HEK293 (cell line): ENCODE measurements around the gene DPM2.

Experiments used
- BCL11A ChIP-seq: fragments of 450-650 bp; formaldehyde crosslinking; IDR thresholded peaks from 2 replicates; pipeline ENCODE4 v1.5.1; 2016; ENCODE audit warnings: low read depth, missing biosample characterization, missing genetic modification characterization
- KLF1 ChIP-seq: fragments of 450-650 bp; formaldehyde crosslinking; IDR thresholded peaks from 2 replicates; pipeline ENCODE4 v1.5.1; 2016; ENCODE audit warnings: missing biosample characterization, missing genetic modification characterization
- KLF7 ChIP-seq: fragments of 450-650 bp; formaldehyde crosslinking; IDR thresholded peaks from 2 replicates; pipeline ENCODE4 v1.5.1; 2016; ENCODE audit warnings: missing biosample characterization, missing genetic modification characterization, borderline replicate concordance
- SETDB1 ChIP-seq: IDR thresholded peaks from one replicate; pipeline ENCODE4 v1.6.1; 2017; ENCODE audit warnings: mild to moderate bottlenecking, low read length, moderate library complexity, mixed read lengths; ENCODE audit not compliant: insufficient read length
- SP3 ChIP-seq: fragments of 450-650 bp; formaldehyde crosslinking; IDR thresholded peaks from 2 replicates; pipeline ENCODE4 v1.5.1; 2016; ENCODE audit warnings: missing biosample characterization, missing genetic modification characterization
- WT1 ChIP-seq: fragments of 450-650 bp; formaldehyde crosslinking; IDR thresholded peaks from 2 replicates; pipeline ENCODE4 v1.5.1; 2016; ENCODE audit warnings: missing biosample characterization, missing genetic modification characterization
- ZFHX2 ChIP-seq: fragments of 450-650 bp; formaldehyde crosslinking; conservative IDR thresholded peaks from 2 replicates; pipeline ENCODE4 v1.5.1; 2016; ENCODE audit warnings: missing biosample characterization, missing genetic modification characterization
- ZNF132 ChIP-seq: fragments of 450-650 bp; formaldehyde crosslinking; IDR thresholded peaks from 2 replicates; pipeline ENCODE4 v1.5.1; 2017; ENCODE audit warnings: missing biosample characterization, missing genetic modification characterization, borderline replicate concordance
- ZNF133 ChIP-seq: fragments of 450-650 bp; formaldehyde crosslinking; IDR thresholded peaks from 2 replicates; pipeline ENCODE4 v1.5.1; 2016; ENCODE audit warnings: missing biosample characterization, missing genetic modification characterization
- ZNF169 ChIP-seq: fragments of 450-650 bp; formaldehyde crosslinking; IDR thresholded peaks from 2 replicates; pipeline ENCODE4 v1.5.1; 2016; ENCODE audit warnings: missing biosample characterization, missing genetic modification characterization
- ZNF214 ChIP-seq: fragments of 450-650 bp; formaldehyde crosslinking; IDR thresholded peaks from 2 replicates; pipeline ENCODE4 v1.5.1; 2017; ENCODE audit warnings: missing biosample characterization, mild to moderate bottlenecking, missing genetic modification characterization, borderline replicate concordance
- ZNF324 ChIP-seq: fragments of 450-650 bp; formaldehyde crosslinking; IDR thresholded peaks from 2 replicates; pipeline ENCODE4 v1.5.1; 2016; ENCODE audit warnings: missing biosample characterization, missing genetic modification characterization
- ZNF416 ChIP-seq: fragments of 450-650 bp; formaldehyde crosslinking; IDR thresholded peaks from 2 replicates; pipeline ENCODE4 v1.5.1; 2016; ENCODE audit warnings: missing biosample characterization, missing genetic modification characterization
- ZNF433 ChIP-seq: fragments of 450-650 bp; formaldehyde crosslinking; IDR thresholded peaks from 2 replicates; pipeline ENCODE4 v1.5.1; 2016; ENCODE audit warnings: missing biosample characterization, missing genetic modification characterization, low read depth
- ZNF501 ChIP-seq: fragments of 450-650 bp; formaldehyde crosslinking; IDR thresholded peaks from 2 replicates; pipeline ENCODE4 v1.5.1; 2016; ENCODE audit warnings: missing biosample characterization, missing genetic modification characterization
- ZNF626 ChIP-seq: fragments of 450-650 bp; sonication (Bioruptor Pico); formaldehyde crosslinking; IDR thresholded peaks from 2 replicates; pipeline ENCODE4 v1.5.1; 2018; ENCODE audit warnings: missing biosample characterization, missing genetic modification characterization, inconsistent platforms
- ZNF843 ChIP-seq: fragments of 450-650 bp; formaldehyde crosslinking; IDR thresholded peaks from 2 replicates; pipeline ENCODE4 v1.5.1; 2016; ENCODE audit warnings: missing biosample characterization, missing genetic modification characterization
- TF ChIP-seq, protein P1 (sequence below): fragments of 450-650 bp; formaldehyde crosslinking; IDR thresholded peaks from 2 replicates; pipeline ENCODE4 v1.5.1; 2016; ENCODE audit warnings: missing biosample characterization, missing genetic modification characterization
- TF ChIP-seq, protein P2 (sequence below): fragments of 450-650 bp; formaldehyde crosslinking; IDR thresholded peaks from 2 replicates; pipeline ENCODE4 v1.5.1; 2016; ENCODE audit warnings: missing biosample characterization, missing genetic modification characterization
- TF ChIP-seq, protein P3 (sequence below): fragments of 450-650 bp; formaldehyde crosslinking; IDR thresholded peaks from 2 replicates; pipeline ENCODE4 v1.5.1; 2016; ENCODE audit warnings: missing biosample characterization, missing genetic modification characterization
- TF ChIP-seq, protein P4 (sequence below): fragments of 450-650 bp; formaldehyde crosslinking; IDR thresholded peaks from 2 replicates; pipeline ENCODE4 v1.5.1; 2016; ENCODE audit warnings: missing biosample characterization, missing genetic modification characterization
- TF ChIP-seq, protein P5 (sequence below): fragments of 450-650 bp; formaldehyde crosslinking; conservative IDR thresholded peaks from 2 replicates; pipeline ENCODE4 v1.5.1; 2016; ENCODE audit warnings: low read depth, missing biosample characterization, missing genetic modification characterization
- TF ChIP-seq, protein P6 (sequence below): fragments of 450-650 bp; formaldehyde crosslinking; conservative IDR thresholded peaks from 2 replicates; pipeline ENCODE4 v1.5.1; 2016; ENCODE audit warnings: low read depth, missing biosample characterization, missing genetic modification characterization

Gene DPM2

DNA sequence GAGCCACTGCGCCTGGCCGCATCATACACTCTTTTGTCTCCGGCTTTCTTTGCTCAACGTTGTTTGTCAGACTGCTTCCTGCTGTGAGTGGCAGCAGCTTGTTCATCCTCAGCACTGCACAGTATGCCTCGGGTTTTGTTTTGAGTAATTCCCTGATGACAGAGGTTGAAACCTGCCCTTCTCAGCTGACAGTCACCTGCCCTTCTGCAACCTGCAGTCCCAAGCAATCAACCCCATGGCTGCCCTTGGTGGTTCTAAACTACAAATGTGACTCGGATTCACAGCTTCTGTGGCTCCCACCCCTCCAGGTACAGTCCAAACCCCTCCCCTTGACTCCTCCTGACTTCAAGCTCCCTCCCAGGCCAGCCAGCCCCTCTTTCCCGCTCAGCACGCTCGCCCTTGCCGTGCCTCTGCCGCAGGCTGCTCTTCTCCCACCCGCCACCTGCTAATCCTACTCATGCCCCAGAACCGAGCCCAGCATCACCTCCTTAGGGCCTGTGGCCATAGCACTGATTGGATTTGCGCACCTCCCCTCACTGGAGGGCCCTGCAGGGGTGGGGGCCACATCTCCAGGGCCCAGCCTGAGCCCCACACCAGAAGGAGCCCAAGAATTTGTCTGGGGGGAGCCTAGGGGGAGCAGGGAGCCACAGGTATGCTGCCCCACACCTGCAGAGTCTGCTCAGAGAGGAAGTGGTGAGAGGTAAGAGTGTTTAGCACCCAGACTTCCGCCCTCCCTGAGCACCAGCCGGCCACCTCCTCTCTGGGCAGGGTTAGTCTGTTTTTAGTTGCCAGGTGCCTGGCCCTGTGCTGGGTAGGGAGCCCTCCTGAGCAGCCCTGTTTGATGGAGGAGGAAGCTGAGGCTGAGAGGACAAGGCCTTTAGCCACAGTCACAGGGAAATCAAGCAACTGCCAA lies 33.0 kb upstream of the DPM2 start (continued):
- TF ChIP-seq, protein P1, sequence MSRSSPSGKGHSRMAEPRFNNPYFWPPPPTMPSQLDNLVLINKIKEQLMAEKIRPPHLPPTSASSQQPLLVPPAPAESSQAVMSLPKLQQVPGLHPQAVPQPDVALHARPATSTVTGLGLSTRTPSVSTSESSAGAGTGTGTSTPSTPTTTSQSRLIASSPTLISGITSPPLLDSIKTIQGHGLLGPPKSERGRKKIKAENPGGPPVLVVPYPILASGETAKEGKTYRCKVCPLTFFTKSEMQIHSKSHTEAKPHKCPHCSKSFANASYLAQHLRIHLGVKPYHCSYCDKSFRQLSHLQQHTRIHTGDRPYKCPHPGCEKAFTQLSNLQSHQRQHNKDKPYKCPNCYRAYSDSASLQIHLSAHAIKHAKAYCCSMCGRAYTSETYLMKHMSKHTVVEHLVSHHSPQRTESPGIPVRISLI (tag by site-specific recombination): no peak
- TF ChIP-seq ZNF133 (tag by site-specific recombination) (no peak), WT1 (no peak), ZFHX2 (no peak), ZNF169 (tag by site-specific recombination) (no peak), ZNF433 (tag by site-specific recombination) (no peak), SP3 (tag by site-specific recombination) (no peak), ZNF132 (tag by site-specific recombination) (no peak), ZNF416 (no peak), ZNF626 (tag by site-specific recombination) (no peak), SETDB1 (no peak), KLF7 (no peak), ZNF324 (tag by site-specific recombination) (no peak), ZNF843 (tag by site-specific recombination) (no peak), ZNF214 (no peak), BCL11A (tag by site-specific recombination) (no peak), ZNF501 (tag by site-specific recombination) (no peak), KLF1 (tag by site-specific recombination) (no peak)
- TF ChIP-seq, protein P2, sequence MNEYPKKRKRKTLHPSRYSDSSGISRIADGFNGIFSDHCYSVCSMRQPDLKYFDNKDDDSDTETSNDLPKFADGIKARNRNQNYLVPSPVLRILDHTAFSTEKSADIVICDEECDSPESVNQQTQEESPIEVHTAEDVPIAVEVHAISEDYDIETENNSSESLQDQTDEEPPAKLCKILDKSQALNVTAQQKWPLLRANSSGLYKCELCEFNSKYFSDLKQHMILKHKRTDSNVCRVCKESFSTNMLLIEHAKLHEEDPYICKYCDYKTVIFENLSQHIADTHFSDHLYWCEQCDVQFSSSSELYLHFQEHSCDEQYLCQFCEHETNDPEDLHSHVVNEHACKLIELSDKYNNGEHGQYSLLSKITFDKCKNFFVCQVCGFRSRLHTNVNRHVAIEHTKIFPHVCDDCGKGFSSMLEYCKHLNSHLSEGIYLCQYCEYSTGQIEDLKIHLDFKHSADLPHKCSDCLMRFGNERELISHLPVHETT (tag by site-specific recombination): no peak
- TF ChIP-seq, protein P3, sequence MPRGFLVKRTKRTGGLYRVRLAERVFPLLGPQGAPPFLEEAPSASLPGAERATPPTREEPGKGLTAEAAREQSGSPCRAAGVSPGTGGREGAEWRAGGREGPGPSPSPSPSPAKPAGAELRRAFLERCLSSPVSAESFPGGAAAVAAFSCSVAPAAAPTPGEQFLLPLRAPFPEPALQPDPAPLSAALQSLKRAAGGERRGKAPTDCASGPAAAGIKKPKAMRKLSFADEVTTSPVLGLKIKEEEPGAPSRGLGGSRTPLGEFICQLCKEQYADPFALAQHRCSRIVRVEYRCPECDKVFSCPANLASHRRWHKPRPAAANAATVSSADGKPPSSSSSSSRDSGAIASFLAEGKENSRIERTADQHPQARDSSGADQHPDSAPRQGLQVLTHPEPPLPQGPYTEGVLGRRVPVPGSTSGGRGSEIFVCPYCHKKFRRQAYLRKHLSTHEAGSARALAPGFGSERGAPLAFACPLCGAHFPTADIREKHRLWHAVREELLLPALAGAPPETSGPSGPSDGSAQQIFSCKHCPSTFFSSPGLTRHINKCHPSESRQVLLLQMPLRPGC (tag by site-specific recombination): no peak
- TF ChIP-seq, protein P4, sequence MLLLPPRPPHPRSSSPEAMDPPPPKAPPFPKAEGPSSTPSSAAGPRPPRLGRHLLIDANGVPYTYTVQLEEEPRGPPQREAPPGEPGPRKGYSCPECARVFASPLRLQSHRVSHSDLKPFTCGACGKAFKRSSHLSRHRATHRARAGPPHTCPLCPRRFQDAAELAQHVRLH (tag by site-specific recombination): no peak
- TF ChIP-seq, protein P5, sequence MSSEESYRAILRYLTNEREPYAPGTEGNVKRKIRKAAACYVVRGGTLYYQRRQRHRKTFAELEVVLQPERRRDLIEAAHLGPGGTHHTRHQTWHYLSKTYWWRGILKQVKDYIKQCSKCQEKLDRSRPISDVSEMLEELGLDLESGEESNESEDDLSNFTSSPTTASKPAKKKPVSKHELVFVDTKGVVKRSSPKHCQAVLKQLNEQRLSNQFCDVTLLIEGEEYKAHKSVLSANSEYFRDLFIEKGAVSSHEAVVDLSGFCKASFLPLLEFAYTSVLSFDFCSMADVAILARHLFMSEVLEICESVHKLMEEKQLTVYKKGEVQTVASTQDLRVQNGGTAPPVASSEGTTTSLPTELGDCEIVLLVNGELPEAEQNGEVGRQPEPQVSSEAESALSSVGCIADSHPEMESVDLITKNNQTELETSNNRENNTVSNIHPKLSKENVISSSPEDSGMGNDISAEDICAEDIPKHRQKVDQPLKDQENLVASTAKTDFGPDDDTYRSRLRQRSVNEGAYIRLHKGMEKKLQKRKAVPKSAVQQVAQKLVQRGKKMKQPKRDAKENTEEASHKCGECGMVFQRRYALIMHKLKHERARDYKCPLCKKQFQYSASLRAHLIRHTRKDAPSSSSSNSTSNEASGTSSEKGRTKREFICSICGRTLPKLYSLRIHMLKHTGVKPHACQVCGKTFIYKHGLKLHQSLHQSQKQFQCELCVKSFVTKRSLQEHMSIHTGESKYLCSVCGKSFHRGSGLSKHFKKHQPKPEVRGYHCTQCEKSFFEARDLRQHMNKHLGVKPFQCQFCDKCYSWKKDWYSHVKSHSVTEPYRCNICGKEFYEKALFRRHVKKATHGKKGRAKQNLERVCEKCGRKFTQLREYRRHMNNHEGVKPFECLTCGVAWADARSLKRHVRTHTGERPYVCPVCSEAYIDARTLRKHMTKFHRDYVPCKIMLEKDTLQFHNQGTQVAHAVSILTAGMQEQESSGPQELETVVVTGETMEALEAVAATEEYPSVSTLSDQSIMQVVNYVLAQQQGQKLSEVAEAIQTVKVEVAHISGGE (tag by site-specific recombination): no peak
- TF ChIP-seq, protein P6, sequence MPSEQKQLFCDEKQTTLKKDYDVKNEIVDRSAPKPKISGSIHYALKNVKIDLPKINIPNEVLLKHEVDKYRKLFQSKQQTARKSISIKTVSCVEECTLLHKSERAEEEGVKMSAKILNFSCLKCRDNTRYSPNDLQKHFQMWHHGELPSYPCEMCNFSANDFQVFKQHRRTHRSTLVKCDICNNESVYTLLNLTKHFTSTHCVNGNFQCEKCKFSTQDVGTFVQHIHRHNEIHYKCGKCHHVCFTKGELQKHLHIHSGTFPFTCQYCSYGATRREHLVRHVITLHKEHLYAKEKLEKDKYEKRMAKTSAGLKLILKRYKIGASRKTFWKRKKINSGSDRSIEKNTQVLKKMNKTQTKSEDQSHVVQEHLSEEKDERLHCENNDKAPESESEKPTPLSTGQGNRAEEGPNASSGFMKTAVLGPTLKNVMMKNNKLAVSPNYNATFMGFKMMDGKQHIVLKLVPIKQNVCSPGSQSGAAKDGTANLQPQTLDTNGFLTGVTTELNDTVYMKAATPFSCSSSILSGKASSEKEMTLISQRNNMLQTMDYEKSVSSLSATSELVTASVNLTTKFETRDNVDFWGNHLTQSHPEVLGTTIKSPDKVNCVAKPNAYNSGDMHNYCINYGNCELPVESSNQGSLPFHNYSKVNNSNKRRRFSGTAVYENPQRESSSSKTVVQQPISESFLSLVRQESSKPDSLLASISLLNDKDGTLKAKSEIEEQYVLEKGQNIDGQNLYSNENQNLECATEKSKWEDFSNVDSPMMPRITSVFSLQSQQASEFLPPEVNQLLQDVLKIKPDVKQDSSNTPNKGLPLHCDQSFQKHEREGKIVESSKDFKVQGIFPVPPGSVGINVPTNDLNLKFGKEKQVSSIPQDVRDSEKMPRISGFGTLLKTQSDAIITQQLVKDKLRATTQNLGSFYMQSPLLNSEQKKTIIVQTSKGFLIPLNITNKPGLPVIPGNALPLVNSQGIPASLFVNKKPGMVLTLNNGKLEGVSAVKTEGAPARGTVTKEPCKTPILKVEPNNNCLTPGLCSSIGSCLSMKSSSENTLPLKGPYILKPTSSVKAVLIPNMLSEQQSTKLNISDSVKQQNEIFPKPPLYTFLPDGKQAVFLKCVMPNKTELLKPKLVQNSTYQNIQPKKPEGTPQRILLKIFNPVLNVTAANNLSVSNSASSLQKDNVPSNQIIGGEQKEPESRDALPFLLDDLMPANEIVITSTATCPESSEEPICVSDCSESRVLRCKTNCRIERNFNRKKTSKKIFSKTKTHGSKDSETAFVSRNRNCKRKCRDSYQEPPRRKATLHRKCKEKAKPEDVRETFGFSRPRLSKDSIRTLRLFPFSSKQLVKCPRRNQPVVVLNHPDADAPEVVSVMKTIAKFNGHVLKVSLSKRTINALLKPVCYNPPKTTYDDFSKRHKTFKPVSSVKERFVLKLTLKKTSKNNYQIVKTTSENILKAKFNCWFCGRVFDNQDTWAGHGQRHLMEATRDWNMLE (tag by site-specific recombination): no peak
